HUES48 (cell line): Measurements from ENCODE around the gene GIGYF2.
"Not testable (repeated sequence)": the region's sequence is repeated elsewhere in the genome, so short reads cannot be mapped to it uniquely, and the experiment has no call there.

Experiments
- H3K27ac ChIP-seq: one replicate; pipeline ENCODE4 v1.7.0; 2013; ENCODE audit warnings: low read depth, low read length, inconsistent platforms
- H3K27me3 ChIP-seq: 2 replicates; pipeline ENCODE4 v1.6.1; 2013; ENCODE audit warnings: mild to moderate bottlenecking, low read length; ENCODE audit not compliant: control insufficient read depth, insufficient read depth
- H3K36me3 ChIP-seq: 2 replicates; pipeline ENCODE4 v1.6.1; 2013; ENCODE audit warnings: low read length; ENCODE audit not compliant: control insufficient read depth, insufficient read depth
- H3K4me1 ChIP-seq: 2 replicates; pipeline ENCODE4 v1.6.1; 2013; ENCODE audit warnings: mild to moderate bottlenecking, low read length; ENCODE audit not compliant: control insufficient read depth, insufficient read depth
- H3K4me3 ChIP-seq: 2 replicates; pipeline ENCODE4 v1.5.1; 2013; ENCODE audit warnings: mild to moderate bottlenecking, low read depth, low read length
- H3K9ac ChIP-seq: 2 replicates; pipeline ENCODE4 v1.6.1; 2013; ENCODE audit warnings: mild to moderate bottlenecking, low read depth, low read length, moderate library complexity
- H3K9me3 ChIP-seq: 2 replicates; pipeline ENCODE4 v1.6.1; 2013; ENCODE audit warnings: low read length; ENCODE audit not compliant: control insufficient read depth, insufficient read depth

Gene GIGYF2

GRCh38 chr2:232720056-232720455 lies 22.9 kb downstream of the GIGYF2 start:
- not testable (repeated sequence) for H3K27ac ChIP-seq, H3K27me3 ChIP-seq, H3K9ac ChIP-seq, H3K4me1 ChIP-seq, H3K4me3 ChIP-seq, H3K9me3 ChIP-seq
- H3K36me3 ChIP-seq: peaks cover 13% of the 10 kb centered on the region

GRCh38 chr2:232721261-232721660 lies 24.1 kb downstream of the GIGYF2 start:
- no peaks in the 10 kb centered on the region for H3K4me1 ChIP-seq
- no peak overlapping the region for H3K9ac ChIP-seq
- H3K9me3 ChIP-seq: no peaks in the 10 kb centered on the region
- H3K36me3 ChIP-seq: peaks cover 22% of the 10 kb centered on the region
- no peak overlapping the region for H3K4me3 ChIP-seq
- H3K27me3 ChIP-seq: no peaks in the 10 kb centered on the region
- H3K27ac ChIP-seq: no peak overlapping the region

- Histone ChIP-seq H3K4me1 (no peaks in the 10 kb centered on the region), H3K36me3 (peaks cover 22% of the 10 kb centered on the region), H3K4me3 (no peak overlapping the region), H3K9me3 (no peaks in the 10 kb centered on the region), H3K27me3 (no peaks in the 10 kb centered on the region), H3K9ac (no peak overlapping the region), H3K27ac (no peak overlapping the region)
Observed at GRCh38 chr2:232721882-232722281, 24.8 kb downstream of the GIGYF2 start.

GRCh38 chr2:232723027-232723426 lies 25.9 kb downstream of the GIGYF2 start:
- Histone ChIP-seq H3K4me1 (no peaks in the 10 kb centered on the region), H3K9ac (no peak overlapping the region), H3K27ac (no peak overlapping the region), H3K27me3 (no peaks in the 10 kb centered on the region), H3K9me3 (no peaks in the 10 kb centered on the region), H3K36me3 (peaks cover 22% of the 10 kb centered on the region), H3K4me3 (no peak overlapping the region)

GRCh38 chr2:232728785-232729184 lies 31.7 kb downstream of the GIGYF2 start:
- H3K4me3 ChIP-seq: no peak overlapping the region
- no peaks in the 10 kb centered on the region for H3K27me3 ChIP-seq
- H3K9ac ChIP-seq: no peak overlapping the region
- peaks cover 39% of the 10 kb centered on the region for H3K36me3 ChIP-seq
- no peaks in the 10 kb centered on the region for H3K4me1 ChIP-seq
- no peaks in the 10 kb centered on the region for H3K9me3 ChIP-seq
- H3K27ac ChIP-seq: no peak overlapping the region

- peaks cover 41% of the 10 kb centered on the region for H3K36me3 ChIP-seq
- H3K4me1 ChIP-seq: no peaks in the 10 kb centered on the region
- no peaks in the 10 kb centered on the region for H3K9me3 ChIP-seq
- H3K27me3 ChIP-seq: no peaks in the 10 kb centered on the region
- H3K4me3 ChIP-seq: no peak overlapping the region
- H3K9ac ChIP-seq: no peak overlapping the region
- no peak overlapping the region for H3K27ac ChIP-seq
Observed at GRCh38 chr2:232731470-232731869, 34.3 kb downstream of the GIGYF2 start.

GRCh38 chr2:232741294-232741693 lies 44.2 kb downstream of the GIGYF2 start:
- no peak overlapping the region for H3K9ac ChIP-seq
- no peaks in the 10 kb centered on the region for H3K27me3 ChIP-seq
- H3K4me3 ChIP-seq: no peak overlapping the region
- H3K27ac ChIP-seq: no peak overlapping the region
- H3K36me3 ChIP-seq: peaks cover 18% of the 10 kb centered on the region
- H3K9me3 ChIP-seq: no peaks in the 10 kb centered on the region
- no peaks in the 10 kb centered on the region for H3K4me1 ChIP-seq

- Histone ChIP-seq H3K9me3 (no peaks in the 10 kb centered on the region), H3K9ac (no peak overlapping the region), H3K4me1 (no peaks in the 10 kb centered on the region), H3K27me3 (no peaks in the 10 kb centered on the region), H3K36me3 (peaks cover 19% of the 10 kb centered on the region), H3K27ac (no peak overlapping the region), H3K4me3 (no peak overlapping the region)
Observed at GRCh38 chr2:232741972-232742371, 44.8 kb downstream of the GIGYF2 start.

- H3K4me1 ChIP-seq: no peaks in the 10 kb centered on the region
- H3K27ac ChIP-seq: no peak overlapping the region
- H3K36me3 ChIP-seq: peaks cover 32% of the 10 kb centered on the region
- no peak overlapping the region for H3K4me3 ChIP-seq
- no peaks in the 10 kb centered on the region for H3K27me3 ChIP-seq
- H3K9me3 ChIP-seq: no peaks in the 10 kb centered on the region
- no peak overlapping the region for H3K9ac ChIP-seq
Observed at GRCh38 chr2:232744963-232745362, 47.8 kb downstream of the GIGYF2 start.

- Histone ChIP-seq H3K4me1 (no peaks in the 10 kb centered on the region), H3K27ac (no peak overlapping the region), H3K27me3 (no peaks in the 10 kb centered on the region), H3K9ac (no peak overlapping the region), H3K36me3 (peaks cover 56% of the 10 kb centered on the region), H3K4me3 (no peak overlapping the region), H3K9me3 (no peaks in the 10 kb centered on the region)
Observed at GRCh38 chr2:232748038-232748437, 50.9 kb downstream of the GIGYF2 start.

- H3K36me3 ChIP-seq: peaks cover 62% of the 10 kb centered on the region
Observed at GRCh38 chr2:232749331-232749730, 52.2 kb downstream of the GIGYF2 start.

GRCh38 chr2:232750135-232750671 lies 53.1 kb downstream of the GIGYF2 start:
- Histone ChIP-seq H3K27ac (no peak overlapping the region), H3K36me3 (peaks cover 63% of the 10 kb centered on the region)

More at GRCh38 chr2:232749331-232749730, 52.2 kb downstream of the GIGYF2 start:
- no peak overlapping the region for H3K27ac ChIP-seq
- H3K4me3 ChIP-seq: no peak overlapping the region
- no peaks in the 10 kb centered on the region for H3K27me3 ChIP-seq
- no peaks in the 10 kb centered on the region for H3K9me3 ChIP-seq
- H3K9ac ChIP-seq: no peak overlapping the region
- H3K4me1 ChIP-seq: no peaks in the 10 kb centered on the region

More at GRCh38 chr2:232750135-232750671, 53.1 kb downstream of the GIGYF2 start:
- Histone ChIP-seq H3K4me1 (no peaks in the 10 kb centered on the region), H3K4me3 (no peak overlapping the region), H3K27me3 (no peaks in the 10 kb centered on the region), H3K9ac (no peak overlapping the region), H3K9me3 (no peaks in the 10 kb centered on the region)
